NCI-H2107 (cell line): Measurements from ENCODE around the gene CKMT2.
A peak's percentile ranks its signal among the peaks of the same experiment; 100 is the strongest.

Experiments used
- DNase-seq: peaks from one replicate; lab custom pipeline; 2025; lab: John Stamatoyannopoulos, UW

Gene CKMT2

DNA sequence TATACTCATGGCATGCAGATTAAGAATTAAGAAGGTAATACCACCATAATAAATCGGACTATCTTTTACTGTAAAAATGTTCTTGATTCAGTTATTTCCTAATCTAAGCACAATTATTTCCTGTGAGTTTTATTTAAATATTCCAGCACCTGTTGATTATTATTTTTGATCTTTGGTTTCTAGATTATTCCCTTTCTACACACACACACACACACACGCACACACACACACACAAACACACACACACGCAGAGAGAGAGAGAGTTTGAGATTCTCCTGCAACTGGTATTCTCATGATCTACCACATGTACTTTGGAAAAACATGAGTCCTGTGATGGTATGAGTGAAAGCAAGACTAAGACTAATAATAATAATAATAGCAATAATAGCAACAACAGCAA is 17.0 kb upstream of the CKMT2 start:
- DNase-seq: no peak

DNA sequence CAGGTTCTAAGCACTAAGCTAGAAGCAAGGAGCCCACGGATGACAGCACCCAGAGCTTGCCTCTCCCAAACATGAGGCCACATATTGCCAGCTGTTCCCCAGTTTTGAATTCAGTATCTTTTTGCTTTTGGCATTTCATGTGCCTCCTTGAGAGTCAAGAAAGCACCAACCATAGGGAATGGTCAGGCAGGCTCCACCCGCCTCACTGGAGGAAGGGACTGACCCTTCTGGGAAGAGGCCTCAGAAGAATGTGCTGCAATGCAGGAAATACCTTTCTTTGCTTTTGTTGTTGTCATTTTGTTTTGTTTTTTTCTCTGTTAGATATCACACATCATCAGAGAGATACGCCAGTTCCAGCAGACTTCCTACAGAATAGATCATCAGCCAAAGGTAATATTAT is 13.7 kb upstream of the CKMT2 start:
- no peak for DNase-seq

DNA sequence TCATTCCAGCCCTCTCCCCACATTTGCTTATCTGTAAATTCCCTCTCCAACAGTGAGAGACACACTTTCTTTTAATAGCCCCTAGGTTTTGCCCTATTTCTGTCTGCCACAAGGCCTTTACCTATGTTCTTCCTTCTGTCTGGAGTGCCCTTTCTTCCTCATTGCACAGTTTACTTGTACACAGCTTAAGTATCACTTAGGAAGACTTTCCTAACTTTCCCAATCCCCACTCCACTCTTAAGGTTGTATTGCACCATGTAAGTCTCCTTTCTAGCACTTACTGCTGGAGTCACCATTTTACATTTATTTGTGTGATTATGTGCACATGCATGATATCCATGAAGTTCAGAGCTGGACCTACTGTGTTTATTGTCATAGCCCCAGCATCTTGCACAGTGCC is 10.8 kb upstream of the CKMT2 start:
- no peak for DNase-seq

- no peak for DNase-seq
Observed at GRCh38 chr5:81225463-81225862, 7.7 kb upstream of the CKMT2 start.

DNA sequence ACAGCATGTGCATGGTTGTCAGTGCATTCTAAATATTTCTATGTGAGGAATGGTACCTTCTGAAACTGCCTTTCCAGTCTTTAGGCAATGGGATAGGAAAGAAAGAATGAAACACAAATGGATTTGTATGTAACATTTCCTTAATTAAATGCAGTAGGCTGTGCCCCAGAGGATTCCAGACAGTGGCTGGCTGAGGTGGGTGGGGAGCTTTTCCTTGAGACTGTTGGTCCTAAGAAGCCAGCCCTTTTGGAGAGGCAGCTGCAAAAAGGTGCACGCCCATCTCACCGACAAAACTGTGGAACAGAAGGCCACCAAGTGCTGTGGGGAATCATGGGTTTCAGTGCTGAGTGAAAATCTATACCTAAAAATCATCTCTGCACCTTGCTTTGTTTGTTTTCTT is 6.8 kb upstream of the CKMT2 start:
- DNase-seq: no peak

DNA sequence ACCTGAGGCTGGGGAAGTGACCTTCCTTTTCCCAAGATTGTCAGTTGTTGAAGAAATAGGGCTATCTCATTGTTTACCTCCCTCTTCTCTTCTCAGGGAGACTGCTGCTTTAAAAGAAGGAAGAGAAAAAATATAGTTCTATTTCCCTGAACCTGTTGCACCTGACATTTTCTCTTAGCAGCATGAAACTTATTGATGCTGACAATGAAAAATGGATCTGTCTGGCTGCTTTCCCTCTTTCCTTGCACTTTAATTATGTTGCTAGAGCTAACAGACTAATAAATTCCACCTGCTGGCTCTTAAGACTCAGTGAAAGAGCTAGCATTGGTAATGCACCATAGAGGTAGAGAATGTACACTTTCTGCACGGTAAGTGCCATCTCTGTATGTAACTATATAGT is 6.2 kb upstream of the CKMT2 start:
- DNase-seq: no peak

DNA sequence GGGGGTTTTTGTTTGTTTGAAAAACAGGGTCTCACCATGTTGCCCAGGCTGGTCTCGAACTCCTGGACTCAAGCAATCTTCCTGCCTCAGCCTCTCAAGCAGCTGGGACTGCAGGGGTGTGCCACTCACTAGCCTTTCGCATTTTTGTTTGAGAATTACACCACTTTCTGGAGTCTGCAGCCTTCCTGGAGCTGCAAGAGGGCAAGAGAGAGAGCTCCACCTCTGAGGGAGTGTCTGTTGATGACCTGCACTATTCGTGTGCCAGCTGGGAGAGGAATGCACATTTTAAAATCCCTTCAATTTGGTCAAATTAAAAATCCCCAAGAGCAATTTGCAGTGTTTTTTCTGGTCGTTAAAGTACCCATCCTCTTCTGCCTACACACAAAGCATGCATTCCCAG is 5.0 kb upstream of the CKMT2 start:
- no peak for DNase-seq

- no peak for DNase-seq
Observed at GRCh38 chr5:81230416-81230815, 2.7 kb upstream of the CKMT2 start.

GRCh38 chr5:81232464-81233079 is 550 bp upstream of the CKMT2 start:
- no peak for DNase-seq

- no peak for DNase-seq
Observed at GRCh38 chr5:81234299-81234698, 1.2 kb downstream of the CKMT2 start.

GRCh38 chr5:81234801-81235200 is 1.7 kb downstream of the CKMT2 start:
- DNase-seq: no peak

- no peak for DNase-seq
Observed at GRCh38 chr5:81235287-81236072, 2.4 kb downstream of the CKMT2 start.

GRCh38 chr5:81238460-81238859 is 5.3 kb downstream of the CKMT2 start:
- DNase-seq: no peak

DNA sequence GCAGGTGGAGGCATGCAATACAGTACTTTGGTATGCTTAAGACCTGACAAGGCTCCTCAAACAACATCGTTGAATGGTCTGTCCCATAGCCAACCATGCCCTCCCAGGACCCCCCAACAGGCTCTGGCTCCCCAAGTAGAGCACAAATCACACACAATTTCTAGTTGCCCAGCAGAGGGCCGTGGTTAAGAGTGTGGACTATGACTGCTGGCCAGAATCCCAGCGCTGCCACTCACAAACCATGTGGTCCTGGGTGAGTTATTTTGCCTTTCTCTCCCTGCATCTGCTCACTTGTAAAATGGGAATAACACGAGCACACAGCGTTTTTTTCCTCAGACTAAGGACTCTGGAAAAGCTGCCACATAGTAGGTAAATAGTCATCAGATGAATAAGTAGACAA is 6.5 kb downstream of the CKMT2 start:
- no peak for DNase-seq

GRCh38 chr5:81241001-81241400 is 7.9 kb downstream of the CKMT2 start:
- DNase-seq: no peak

GRCh38 chr5:81241961-81242648 is 9.0 kb downstream of the CKMT2 start:
- DNase-seq: no peak

GRCh38 chr5:81242906-81243436 is 9.8 kb downstream of the CKMT2 start:
- peak; percentile 27 for DNase-seq

- DNase-seq: no peak
Observed at GRCh38 chr5:81244451-81244850, 11.3 kb downstream of the CKMT2 start.

- no peak for DNase-seq
Observed at GRCh38 chr5:81245871-81246235, 12.7 kb downstream of the CKMT2 start.

- DNase-seq: no peak
Observed at GRCh38 chr5:81246697-81247096, 13.6 kb downstream of the CKMT2 start.

GRCh38 chr5:81247441-81247972 is 14.4 kb downstream of the CKMT2 start:
- DNase-seq: no peak

DNA sequence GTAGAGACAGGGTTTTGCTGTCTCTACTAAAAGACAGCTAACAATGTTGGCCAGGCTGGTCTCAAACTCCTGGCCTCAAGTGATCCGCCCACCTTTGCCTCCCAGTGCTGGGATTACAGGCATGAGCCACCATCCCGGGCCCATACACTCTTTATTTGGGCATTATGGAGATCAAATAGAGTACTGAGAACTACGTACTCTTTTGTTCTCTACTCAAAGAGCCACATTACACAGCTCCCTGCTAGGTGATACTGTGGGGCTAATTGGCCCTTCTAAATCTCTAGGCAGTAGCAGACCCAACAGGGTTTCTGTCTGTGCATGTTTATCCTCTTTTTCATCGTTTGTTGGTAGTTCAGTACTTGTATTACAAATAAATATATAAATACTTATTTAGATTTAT is 16.1 kb downstream of the CKMT2 start:
- no peak for DNase-seq

GRCh38 chr5:81250004-81250403 is 16.9 kb downstream of the CKMT2 start:
- no peak for DNase-seq
